Measurements from ENCODE around the gene SPDYA. TPM values are rescaled to one million over a fixed set of nuclear protein-coding genes. Genes with fewer than 3 reads are reported as not detected.
A peak's percentile ranks its signal among the peaks of the same experiment; 100 is the strongest.
"Not testable (repeated sequence)": the region's sequence is repeated elsewhere in the genome, so short reads cannot be mapped to it uniquely, and the experiment has no call there.

Gene SPDYA
- total RNA-seq (2014; rRNA removed; shearing (Covaris generic); ENCODE audit: low replicate concordance): 0.10 TPM in 1 of 2 replicates, not detected in the other

DNA sequence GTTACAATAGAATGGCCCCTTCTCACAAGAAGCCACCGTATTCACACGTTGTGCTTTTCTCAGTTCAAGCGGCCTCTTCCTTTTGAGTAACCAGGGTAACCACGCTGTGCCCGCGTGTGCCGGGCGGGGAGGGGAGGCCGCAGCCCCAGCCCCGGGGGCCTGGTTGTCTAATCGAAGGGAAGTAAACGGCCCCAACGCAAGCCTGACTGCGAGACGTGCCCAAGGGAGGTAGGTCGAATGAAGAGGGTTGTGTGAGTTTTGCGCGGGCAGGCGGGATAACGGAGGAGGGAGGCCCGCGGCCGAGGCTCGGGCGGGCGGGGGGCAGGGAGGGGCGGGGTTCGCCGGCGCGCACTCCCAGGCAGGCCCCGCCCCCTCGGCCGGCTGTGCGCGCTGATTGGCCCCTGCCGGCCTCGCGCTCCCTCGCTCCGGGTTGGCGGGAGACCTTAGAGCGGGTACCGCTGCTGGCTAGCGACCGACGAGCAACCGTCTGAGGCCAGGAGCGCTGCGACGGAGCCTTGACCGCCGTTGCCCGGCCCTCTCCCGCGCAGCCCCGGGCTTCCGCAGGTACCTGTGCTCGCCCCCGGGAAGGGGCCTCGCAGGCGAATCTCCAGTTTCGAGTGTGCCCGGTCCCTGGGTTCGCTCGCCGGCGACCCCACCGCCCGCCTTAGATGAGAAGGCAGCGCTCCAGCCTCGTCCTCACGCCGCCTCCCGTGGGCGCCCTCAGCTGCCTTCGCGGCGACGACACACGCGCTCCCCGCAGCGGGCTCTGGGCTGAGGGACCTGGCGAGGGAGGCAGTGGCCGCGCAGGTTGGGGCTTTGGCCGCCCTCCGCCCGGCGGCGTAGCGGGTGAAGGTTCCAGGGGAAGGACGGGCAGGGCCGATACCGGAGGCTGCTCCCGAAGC is at the start of gene SPDYA:
Gene SPDYA (plus strand): TSS at position 451 of the 902 bp plus-strand sequence. CDS start 5,181 bp downstream, outside the sequence.
- DNase-seq (ENCODE audit: low read depth): peak; percentile 72
- in situ Hi-C loops (cut with HindIII; ENCODE audit: low pct_unique_long_range_greater_than_20kb, low sequenced_read_pairs): no loop called here

DNA sequence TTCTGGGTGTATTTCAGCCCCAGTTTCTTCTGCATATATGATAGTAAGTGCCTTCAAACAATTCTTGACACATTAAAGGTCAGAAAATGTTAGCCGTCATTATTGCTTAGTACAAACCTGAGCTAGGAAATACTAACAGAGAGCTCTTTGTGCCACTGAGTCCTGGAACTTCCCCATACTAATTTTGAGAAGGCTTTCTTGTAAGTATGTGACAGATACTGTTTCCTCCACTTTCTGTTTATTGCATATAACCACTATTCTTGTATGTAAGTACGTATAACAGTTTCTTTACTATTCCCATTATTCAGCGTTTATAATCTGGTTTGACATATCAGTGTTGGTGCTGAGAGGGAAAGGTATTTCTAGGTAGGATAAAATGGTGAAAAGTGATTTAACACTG is 49.2 kb upstream of the SPDYA start:
- in situ Hi-C loops (cut with HindIII; ENCODE audit: low pct_unique_long_range_greater_than_20kb, low sequenced_read_pairs): no loop called here
- no peak for DNase-seq (ENCODE audit: low read depth)

DNA sequence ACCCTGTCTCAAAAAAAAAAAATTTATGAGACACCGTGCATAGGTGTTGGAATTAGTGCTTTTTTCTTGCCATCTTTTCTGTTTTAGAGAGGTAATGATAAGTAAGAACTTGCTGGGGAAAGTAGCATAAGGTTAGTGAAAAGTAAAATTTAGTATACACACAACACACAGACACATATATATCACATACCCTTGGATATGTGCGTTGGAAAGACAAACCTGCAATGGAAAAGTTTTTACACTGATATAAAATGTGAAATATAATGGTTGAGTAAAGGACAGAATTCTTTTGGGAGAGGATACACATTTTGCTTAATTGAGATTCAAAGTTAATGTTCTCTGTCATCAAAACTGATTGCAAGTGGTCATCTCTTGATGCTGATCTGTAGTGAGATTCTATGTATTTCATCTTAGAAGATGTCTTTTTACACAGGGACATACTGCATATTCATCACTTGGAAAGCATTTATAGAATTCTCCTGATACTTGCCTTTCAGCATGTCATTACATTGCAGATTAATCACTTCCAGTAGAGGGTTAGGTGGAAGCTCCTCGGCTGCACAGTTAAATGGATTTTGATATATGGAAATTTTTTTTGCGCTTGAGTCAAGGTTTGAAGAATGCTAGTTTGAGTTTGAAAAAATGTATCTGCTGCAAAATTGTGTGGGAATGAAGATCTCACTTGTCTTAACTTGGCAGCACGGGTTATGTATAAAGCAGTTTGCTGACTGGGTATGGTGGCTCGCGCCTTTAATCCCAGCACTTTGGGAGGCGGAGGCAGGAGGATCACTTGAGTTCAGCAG is 45.5 kb upstream of the SPDYA start:
- no peak for DNase-seq (ENCODE audit: low read depth)
- in situ Hi-C loops (cut with HindIII; ENCODE audit: low pct_unique_long_range_greater_than_20kb, low sequenced_read_pairs): no loop called here

DNA sequence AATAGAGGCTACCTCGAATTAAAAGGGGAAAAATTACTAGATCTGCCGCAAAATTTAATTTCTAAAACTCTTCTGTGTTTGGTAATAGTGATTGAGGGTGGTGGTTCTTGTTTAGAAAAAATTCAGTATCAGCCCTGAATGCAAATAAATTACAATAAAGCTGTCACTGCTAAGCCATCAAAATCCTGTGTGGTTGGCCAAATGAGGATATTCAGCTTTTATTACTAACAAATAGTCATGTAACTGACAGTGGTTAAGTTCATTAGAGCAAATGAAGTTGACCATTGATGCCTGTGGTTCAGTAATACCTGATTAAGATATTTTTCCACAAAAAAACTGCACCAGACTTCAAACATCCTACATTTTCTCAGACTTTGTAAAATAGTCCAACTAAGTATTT is 44.6 kb upstream of the SPDYA start:
- DNase-seq (ENCODE audit: low read depth): no peak
- in situ Hi-C loops (cut with HindIII; ENCODE audit: low pct_unique_long_range_greater_than_20kb, low sequenced_read_pairs): no loop called here

DNA sequence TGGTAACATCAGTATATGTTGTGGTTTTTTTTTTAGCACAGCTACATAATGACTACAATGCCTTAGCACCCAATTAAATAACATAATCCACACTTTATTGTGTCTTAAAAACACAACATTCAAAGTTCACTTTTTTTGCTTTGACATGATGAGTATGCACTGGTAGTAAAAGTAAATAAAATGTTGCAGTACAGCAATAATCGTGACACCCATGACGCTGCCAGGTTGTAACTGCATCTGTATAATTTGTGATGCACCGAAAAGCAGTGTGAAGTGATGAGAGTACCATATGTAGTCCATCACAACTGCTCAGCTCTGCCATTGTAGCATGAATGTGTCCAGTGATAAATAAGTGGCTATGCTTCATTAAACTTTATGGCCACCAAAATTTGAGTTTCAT is 43.3 kb upstream of the SPDYA start:
- DNase-seq (ENCODE audit: low read depth): no peak
- in situ Hi-C loops (cut with HindIII; ENCODE audit: low pct_unique_long_range_greater_than_20kb, low sequenced_read_pairs): no loop called here

DNA sequence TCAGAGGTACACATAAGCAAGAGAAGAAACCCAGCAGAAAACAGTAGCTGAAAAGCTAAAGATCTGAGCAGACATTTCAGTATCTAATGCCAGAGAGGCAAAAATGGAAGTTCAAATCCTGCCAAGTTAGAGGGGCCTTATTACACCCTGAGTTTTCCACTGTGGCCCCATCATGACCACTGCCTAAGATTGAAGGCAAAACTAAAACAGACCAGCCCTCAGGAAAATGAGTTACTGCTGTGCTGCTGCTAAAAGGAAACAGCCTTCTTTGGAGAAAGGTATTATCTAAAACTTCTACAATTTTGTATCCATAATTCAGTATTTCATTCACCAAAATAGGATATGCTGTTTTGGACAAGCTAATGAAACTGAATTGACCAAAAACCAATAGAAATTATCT is 42.2 kb upstream of the SPDYA start:
- in situ Hi-C loops (cut with HindIII; ENCODE audit: low pct_unique_long_range_greater_than_20kb, low sequenced_read_pairs): no loop called here
- DNase-seq (ENCODE audit: low read depth): no peak

DNA sequence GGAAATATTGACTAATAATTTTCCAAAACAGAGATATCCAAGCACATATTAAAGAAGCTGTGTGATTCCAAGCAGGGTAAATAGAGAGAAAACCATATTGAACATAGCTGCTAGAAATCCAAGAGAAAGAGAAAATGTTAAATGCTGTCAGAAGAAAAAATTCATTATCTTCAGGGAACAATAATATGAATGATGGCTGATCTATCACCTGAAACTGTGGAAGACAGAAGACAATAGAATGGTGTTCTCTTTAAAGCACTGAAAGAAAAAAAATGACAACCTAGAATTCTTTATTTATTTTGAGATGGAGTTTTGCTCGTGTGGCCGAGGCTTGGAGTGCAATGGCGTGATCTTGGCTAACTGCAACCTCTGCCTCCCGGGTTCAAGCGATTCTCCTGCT is 41.7 kb upstream of the SPDYA start:
- DNase-seq (ENCODE audit: low read depth): no peak
- in situ Hi-C loops (cut with HindIII; ENCODE audit: low pct_unique_long_range_greater_than_20kb, low sequenced_read_pairs): no loop called here

DNA sequence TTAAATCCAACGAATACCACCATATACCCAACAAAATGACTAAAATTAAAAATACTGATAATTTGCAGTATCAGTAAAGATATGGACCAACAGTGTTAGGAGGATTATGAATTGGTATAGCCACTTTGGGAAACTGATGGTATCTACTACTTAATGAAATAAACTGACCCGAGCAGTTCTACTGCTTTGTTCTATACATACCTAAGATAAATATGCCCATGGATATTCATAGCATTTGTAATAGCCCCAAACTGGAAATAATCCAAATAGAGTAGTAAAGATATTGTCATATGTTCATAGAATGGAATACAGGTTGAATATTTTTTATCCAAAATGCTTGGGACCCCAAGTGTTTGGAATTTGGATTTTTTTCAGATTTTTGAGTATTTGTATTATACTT is 38.3 kb upstream of the SPDYA start:
- in situ Hi-C loops (cut with HindIII; ENCODE audit: low pct_unique_long_range_greater_than_20kb, low sequenced_read_pairs): no loop called here
- DNase-seq (ENCODE audit: low read depth): no peak

DNA sequence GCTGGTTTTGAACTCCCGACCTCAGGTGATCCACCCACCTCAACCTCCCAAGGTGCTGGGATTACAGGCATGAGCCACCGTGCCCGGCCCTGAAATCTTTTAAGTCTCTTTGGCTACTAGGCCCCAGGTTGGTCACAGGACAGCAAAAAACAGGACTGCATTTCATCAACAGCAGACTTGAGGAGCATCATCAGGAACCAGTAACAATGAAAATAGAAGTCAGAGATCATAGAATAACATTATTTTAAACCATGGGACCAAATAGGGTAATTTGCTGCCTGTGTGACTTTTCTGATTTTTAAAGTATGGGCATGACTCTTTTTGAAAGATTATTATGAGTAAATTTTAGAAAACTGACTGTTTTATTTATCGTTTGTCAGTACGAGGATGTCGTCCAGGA is 34.2 kb upstream of the SPDYA start:
- in situ Hi-C loops (cut with HindIII; ENCODE audit: low pct_unique_long_range_greater_than_20kb, low sequenced_read_pairs): no loop called here
- no peak for DNase-seq (ENCODE audit: low read depth)

DNA sequence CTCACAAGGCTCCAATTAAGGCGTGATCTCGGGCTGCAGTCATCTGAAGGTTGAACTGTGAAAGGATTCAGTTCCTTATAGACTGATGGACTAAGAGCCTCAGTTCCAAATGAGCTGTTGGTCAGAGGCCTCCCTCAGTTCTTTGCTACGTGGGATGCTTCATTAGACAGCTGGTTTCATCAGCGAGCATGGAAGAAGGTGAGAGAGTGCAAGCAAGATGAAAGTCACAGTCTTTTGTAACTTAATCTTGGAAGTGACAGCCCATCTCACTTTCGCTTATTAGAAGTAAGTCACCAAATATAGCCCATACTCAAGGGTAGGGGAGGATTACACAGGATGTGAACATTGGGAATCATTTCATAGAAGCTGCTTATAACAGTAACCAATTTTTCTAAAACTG is 32.2 kb upstream of the SPDYA start:
- no peak for DNase-seq (ENCODE audit: low read depth)
- in situ Hi-C loops (cut with HindIII; ENCODE audit: low pct_unique_long_range_greater_than_20kb, low sequenced_read_pairs): no loop called here

DNA sequence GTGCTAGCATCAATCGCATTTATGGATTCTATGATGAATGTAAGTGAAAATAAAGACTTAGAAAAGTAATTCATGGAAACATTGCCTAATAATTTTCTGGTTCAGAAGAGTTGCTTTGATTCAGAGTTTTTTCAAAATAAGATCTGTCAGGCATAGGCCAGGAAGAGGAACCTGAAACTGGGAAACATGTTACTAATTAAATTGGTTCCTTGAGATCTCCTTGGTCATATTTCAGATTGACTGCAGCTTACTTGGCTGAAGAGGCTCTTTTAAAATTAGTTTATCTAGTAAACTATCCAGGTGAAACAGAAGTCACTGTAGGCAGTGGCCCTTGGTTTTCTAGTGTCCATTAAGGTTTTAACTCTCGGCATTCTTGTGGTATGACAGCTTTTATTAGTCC is 31.6 kb upstream of the SPDYA start:
- in situ Hi-C loops (cut with HindIII; ENCODE audit: low pct_unique_long_range_greater_than_20kb, low sequenced_read_pairs): no loop called here
- DNase-seq (ENCODE audit: low read depth): no peak

DNA sequence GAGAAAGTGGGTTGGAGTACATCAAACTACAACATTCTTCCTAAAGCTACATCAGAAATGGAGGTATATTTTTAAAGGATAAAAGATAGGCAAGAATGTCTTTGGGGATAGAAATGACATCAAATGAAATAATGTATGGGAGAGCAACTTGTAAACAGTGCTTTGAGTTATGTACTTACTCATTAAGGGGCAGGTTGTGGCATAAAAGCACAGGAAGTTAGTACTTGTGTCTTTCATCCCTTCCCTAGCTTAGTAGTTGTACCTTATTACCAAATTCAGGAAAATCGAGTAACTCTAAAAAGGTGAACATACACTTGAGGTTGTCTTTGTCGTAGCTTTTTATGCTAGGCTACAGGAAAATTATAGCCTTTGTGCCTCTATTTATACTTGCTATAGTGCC is 30.1 kb upstream of the SPDYA start:
- in situ Hi-C loops (cut with HindIII; ENCODE audit: low pct_unique_long_range_greater_than_20kb, low sequenced_read_pairs): no loop called here

DNA sequence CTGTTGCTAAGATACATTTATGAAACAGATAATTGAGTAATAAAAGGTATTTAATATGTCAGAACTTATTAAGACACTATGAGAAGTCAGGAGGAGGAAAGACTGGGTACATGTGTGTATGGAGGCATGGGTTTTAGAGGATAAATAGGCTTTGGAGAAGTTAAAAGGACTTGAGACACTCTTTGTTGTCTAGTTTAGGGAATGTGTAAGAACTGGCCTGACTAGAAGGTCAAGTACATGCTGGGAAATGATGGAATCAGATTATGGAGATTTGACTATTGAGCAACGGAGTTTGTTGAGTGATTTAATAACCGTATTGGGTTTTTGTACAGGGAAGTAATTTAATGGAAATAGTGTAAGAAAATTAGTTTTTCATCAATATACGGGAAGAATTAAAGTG is 28.2 kb upstream of the SPDYA start:
- in situ Hi-C loops (cut with HindIII; ENCODE audit: low pct_unique_long_range_greater_than_20kb, low sequenced_read_pairs): no loop called here

More for the DNA sequence above, 30.1 kb upstream of the SPDYA start:
- DNase-seq (ENCODE audit: low read depth): no peak

DNA sequence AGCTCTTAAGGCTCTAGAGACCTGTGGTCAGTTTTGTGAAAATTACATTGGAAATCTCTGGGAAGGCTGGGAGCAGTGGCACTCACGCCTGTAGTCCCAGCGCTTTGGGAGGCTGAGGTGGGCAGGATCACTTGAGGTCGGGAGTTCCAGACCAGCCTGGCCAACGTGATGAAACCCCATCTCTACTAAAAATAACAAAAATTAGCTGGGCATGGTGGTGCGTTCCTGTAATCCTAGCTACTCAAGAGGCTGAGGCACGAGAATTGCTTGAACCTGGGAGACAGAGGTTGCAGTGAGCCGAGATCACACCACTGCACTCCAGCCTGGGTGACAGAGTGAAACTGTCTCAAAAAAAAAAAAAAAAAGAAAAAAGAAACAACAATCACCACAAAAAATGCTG is 26.1 kb upstream of the SPDYA start:
- in situ Hi-C loops (cut with HindIII; ENCODE audit: low pct_unique_long_range_greater_than_20kb, low sequenced_read_pairs); DNase-seq (ENCODE audit: low read depth): not testable (repeated sequence)

More for the DNA sequence above, 28.2 kb upstream of the SPDYA start:
- no peak for DNase-seq (ENCODE audit: low read depth)

DNA sequence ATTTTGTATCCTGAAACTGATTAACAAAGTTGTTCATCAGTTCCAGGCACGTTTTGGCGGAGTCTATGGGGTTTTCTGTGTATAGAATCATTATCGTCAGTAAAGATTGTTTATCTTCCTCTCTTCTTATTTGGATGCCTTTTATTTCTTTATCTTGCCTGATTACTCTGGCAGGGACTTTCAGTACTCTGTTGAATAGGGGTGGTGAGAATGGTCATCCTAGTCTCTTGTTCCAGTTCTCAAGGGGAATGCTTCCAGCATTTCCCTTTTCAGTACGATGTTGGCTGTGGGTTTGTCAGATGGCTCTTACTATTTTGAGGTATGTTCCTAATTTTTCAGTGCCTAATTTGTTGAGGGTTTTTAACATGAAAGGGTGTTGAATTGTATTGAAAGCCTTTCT is 14.0 kb upstream of the SPDYA start:
- no peak for DNase-seq (ENCODE audit: low read depth)
- in situ Hi-C loops (cut with HindIII; ENCODE audit: low pct_unique_long_range_greater_than_20kb, low sequenced_read_pairs): no loop called here

DNA sequence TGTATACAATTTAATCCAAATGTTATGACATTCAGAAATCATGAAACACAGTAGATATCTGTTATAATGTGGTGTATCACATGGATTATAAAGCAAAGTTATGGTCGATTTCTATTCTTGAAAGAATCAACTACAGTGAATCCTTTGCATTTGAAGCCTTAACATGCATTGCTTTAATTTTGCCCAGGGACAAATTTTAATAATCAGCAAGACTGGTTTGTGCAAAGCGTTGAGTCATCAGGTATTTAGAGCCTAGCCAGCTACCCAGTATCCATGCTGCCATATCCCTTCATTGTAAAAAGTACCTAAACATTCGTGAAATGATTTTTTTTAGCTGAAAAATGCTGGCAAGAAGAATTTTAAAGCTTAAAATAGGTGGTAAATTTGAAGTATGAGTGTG is 8.9 kb upstream of the SPDYA start:
- DNase-seq (ENCODE audit: low read depth): no peak
- in situ Hi-C loops (cut with HindIII; ENCODE audit: low pct_unique_long_range_greater_than_20kb, low sequenced_read_pairs): no loop called here

DNA sequence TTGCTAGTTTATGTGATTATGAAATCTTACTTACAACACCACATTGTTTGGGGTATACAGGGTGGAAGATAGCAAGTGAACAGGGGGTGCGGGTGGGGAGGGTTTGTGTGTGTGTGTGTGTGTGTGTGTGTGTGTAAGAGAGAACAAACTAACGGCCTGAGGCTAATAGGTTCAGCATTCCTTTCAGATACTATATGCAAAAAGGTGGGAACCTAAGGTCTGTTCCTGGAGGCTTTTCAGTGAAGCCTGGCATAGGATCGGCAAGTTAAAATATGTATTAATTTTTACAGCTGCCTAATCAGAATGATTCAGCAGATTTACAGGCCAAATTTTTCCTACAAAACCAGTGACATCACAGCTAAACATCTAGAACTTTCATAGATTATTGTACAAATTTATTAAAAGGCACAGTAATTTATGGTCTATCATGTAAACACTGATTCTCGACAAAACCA is 7.6 kb upstream of the SPDYA start:
- in situ Hi-C loops (cut with HindIII; ENCODE audit: low pct_unique_long_range_greater_than_20kb, low sequenced_read_pairs): no loop called here
- DNase-seq (ENCODE audit: low read depth): peak; percentile 21

DNA sequence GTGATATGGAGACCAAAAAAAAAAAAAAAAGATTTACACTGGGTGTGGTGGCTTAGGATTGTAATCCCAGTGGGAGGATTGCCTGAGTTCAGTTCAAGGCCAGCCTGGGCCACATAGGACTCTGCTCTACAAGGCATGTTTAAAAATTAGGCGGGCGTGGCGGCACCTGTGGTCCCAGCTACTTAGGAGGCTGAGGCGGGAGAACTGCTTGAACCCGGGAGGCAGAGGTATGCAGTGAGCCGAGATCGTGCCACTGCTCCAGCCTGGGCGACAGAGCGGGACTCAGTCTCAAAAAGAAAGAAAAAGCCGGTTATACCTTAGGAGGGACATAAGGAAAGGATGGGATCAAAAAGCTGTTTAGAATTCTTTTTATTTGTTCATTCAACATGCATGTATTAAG is 707 bp upstream of the SPDYA start:
- no peak for DNase-seq (ENCODE audit: low read depth)
- in situ Hi-C loops (cut with HindIII; ENCODE audit: low pct_unique_long_range_greater_than_20kb, low sequenced_read_pairs): no loop called here

DNA sequence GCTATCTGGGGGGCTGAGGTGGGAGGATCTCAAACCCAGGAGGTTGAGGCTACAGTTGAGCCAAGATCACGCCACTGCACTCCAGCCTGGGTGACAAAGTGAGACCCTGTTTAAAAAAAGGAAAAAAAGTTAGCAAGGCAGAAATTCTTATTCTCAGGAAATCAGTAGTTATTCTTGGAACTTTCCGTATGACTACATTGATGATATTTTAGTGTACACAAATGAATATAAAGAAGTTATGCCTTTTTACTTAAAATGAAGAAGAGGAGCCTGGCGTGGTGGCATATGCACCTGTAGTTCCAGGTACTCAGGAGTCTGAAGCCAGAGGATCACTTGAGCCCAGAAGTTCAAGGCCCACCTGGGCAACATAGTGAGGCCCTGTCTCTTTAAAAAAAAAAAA is 7.4 kb downstream of the SPDYA start:
- in situ Hi-C loops (cut with HindIII; ENCODE audit: low pct_unique_long_range_greater_than_20kb, low sequenced_read_pairs): no loop called here
- no peak for DNase-seq (ENCODE audit: low read depth)

Measured in Caki2 (cell line).